NCI-H2171 treated with DMSO at 0.1 percent for 48 hours (cell line): ENCODE data around the gene HHIPL1.

Experiments
- DNase-seq: peaks from one replicate; lab custom pipeline; 2025; lab: John Stamatoyannopoulos, UW

HHIPL1 gene

GRCh38 chr14:99690636-99691035 lies 45.7 kb downstream of the HHIPL1 start:
- DNase-seq = no peak

GRCh38 chr14:99691111-99691885 lies 46.4 kb downstream of the HHIPL1 start:
- DNase-seq = no peak

- no peak for DNase-seq
These were observed 49.0 kb downstream of the HHIPL1 start for GRCh38 chr14:99693918-99694317.

GRCh38 chr14:99696929-99697328 lies 52.0 kb downstream of the HHIPL1 start:
- DNase-seq = no peak

GRCh38 chr14:99698236-99698635 lies 53.3 kb downstream of the HHIPL1 start:
- no peak for DNase-seq

DNA sequence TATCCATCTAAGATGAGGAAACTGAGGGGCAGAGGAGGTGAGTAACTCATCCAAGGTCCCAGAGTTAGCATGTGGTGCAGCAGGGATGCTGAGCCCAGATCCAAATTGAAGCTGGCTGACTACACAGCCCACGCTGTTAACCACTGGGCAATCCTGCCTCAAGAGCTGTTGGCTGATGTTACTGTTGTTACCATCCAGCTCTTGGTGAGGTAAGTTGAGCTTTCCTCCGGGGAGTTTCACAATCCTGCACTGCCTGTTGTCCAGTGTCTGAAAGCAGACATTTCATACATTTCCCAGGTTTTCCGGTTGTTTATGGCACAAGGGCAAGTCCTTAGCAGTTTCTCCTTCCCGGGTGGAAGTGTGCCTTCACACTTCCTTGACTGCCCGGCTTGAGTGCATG lies 53.7 kb downstream of the HHIPL1 start:
- no peak for DNase-seq

GRCh38 chr14:99699085-99699760 lies 54.3 kb downstream of the HHIPL1 start:
- no peak for DNase-seq

- DNase-seq = no peak
These were observed 54.9 kb downstream of the HHIPL1 start for GRCh38 chr14:99699861-99700260.

GRCh38 chr14:99700379-99700778 lies 55.5 kb downstream of the HHIPL1 start:
- DNase-seq = no peak

- DNase-seq = no peak
These were observed 56.3 kb downstream of the HHIPL1 start for GRCh38 chr14:99701260-99701659.

GRCh38 chr14:99702115-99702514 lies 57.2 kb downstream of the HHIPL1 start:
- DNase-seq = no peak

- DNase-seq = no peak
These were observed 58.5 kb downstream of the HHIPL1 start for GRCh38 chr14:99703381-99703780.

DNA sequence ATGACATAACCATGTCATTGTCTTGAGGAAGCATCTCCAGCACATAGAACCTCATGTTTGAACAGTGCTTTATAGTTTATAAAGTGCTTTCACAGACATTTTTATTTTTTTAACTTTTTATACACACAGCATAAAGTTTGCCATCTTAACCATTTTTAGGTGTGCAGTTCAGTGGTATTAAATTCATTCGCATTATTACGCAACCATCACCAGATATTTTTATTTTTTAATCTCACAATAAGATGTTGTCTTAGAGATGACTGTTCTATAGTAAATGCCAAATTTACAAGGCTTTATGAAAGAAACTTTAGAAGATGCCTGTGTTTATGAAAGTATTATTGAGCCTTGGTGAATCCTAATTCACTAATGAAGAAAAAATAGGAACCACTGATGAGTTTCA lies 59.1 kb downstream of the HHIPL1 start:
- DNase-seq = no peak

DNA sequence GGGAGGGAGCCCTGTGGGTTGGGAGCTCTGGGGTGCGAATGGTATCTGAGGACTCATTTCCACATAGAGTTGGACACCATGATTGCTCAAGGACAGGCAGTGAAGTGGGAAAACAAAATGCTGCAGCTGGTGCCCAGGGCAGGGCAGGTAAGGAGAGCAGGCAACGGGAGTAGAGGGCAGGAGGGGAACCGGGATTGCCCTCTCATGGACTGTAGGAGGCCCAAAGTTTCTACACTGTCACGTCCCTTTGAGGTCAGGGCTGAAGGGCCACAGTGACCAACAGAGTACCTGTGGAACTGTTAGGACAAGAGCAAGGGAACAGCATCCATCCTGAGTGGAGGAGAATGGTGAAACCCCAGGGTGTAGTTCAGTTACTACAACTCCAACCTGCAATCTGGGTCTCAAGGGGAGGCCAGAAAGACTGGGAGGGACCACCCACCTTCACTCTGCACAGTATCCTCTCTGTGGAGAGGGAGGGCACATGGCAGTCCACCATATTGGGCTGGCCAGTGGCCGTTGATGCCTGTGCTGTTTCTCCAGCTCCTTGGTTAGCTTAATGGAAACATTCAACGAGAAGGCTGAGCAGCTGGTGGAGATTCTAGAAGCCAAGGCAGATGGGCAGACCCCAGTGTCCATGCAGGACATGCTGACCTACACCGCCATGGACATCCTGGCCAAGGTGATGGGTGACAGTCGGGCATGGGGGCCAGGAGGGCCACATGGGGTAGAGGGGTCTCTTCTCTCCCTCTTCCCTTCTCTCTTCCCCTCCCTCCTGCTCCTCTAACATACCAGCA lies 61.4 kb downstream of the HHIPL1 start:
- DNase-seq = no peak

DNA sequence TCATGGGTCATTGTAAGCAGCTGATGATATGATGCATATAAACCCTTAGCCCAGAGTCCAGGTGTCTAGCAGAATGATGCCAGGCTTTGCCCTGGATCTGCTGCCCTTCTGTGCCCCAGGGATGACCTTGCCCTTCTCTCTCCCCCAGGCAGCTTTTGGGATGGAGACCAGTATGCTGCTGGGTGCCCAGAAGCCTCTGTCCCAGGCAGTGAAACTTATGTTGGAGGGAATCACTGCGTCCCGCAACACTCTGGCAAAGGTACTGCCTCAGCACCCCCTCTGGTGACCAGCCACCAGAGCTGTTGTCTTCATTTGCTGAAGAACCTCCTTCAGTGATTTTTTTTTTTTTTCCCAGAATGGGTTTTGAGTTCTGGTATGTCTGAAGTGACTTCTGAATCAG lies 62.5 kb downstream of the HHIPL1 start:
- DNase-seq = no peak

DNA sequence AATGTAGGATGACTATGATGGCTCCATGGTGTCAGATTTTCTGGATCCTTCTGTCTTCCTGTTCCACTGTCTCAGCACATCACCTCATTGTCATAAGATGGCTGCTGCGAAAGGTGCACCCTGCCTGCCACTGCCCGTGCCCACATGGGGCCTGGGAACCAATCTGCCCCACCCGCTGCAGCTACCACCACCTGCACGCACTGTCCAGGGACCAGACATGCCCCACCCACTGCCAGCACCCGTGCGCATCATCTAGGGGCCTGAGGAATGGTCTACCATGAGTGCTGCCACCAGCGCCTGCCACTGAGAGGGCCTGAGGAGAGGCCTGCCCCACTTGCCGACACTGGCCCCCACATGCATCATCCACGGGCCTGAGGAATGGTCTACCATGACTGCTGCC lies 63.0 kb downstream of the HHIPL1 start:
- no peak for DNase-seq

DNA sequence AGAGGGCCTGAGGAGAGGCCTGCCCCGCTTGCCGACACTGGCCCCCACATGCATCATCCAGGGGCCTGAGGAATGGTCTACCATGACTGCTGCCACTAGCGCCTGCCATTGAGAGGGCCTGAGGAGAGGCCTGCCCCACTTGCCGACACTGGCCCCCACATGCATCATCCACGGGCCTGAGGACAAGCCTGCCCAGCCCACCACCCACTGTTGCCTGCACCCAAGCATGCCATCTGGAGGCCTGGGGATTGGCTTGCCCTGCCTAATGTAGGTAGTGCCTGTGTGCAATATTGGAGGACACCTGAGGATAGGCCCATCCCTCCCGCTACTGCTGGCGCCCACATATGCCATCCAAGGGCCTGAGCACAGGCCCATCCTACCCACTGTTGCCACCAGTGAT lies 63.5 kb downstream of the HHIPL1 start:
- DNase-seq = no peak

- no peak for DNase-seq
These were observed 69.0 kb downstream of the HHIPL1 start for GRCh38 chr14:99713972-99714371.

GRCh38 chr14:99715266-99716000 lies 70.5 kb downstream of the HHIPL1 start:
- no peak for DNase-seq

- DNase-seq = no peak
These were observed 71.3 kb downstream of the HHIPL1 start for GRCh38 chr14:99716091-99716849.
